Measurements from ENCODE around the gene CALD1. TPM values are rescaled to one million over a fixed set of nuclear protein-coding genes. Genes with fewer than 3 reads are reported as not detected.

Gene CALD1
- total and polyA plus RNA-seq, 8 donors = 137 to 248 (median 224) TPM

- TF ChIP-seq CTCF (IDR thresholded peaks at IDR 0.05) = no peak
- peaks cover 0 to 4% of the 10 kb centered on the region in 2 donors for H3K4me1 ChIP-seq
- no peak for ATAC-seq
- DNase-seq = no peak
- H3K36me3 ChIP-seq = no peaks in the 10 kb centered on the region
- H3K27ac ChIP-seq = no peak overlapping the region
- intact Hi-C loops (cut with DNase I) = no loop called here
- H3K4me3 ChIP-seq = no peak overlapping the region
- H3K9me3 ChIP-seq = peaks cover 0 to 6% of the 10 kb centered on the region in 2 donors
- H3K27me3 ChIP-seq = no peaks in the 10 kb centered on the region
These were observed 122.6 kb downstream of the CALD1 start for GRCh38 chr7:134902058-134902457.

- DNase-seq (no peak), ATAC-seq (no peak)
- H3K4me1 ChIP-seq = peaks cover 0 to 4% of the 10 kb centered on the region in 2 donors
- H3K4me3 ChIP-seq = no peak overlapping the region
- no peaks in the 10 kb centered on the region for H3K27me3 ChIP-seq
- TF ChIP-seq CTCF (IDR thresholded peaks at IDR 0.05) = no peak
- no peaks in the 10 kb centered on the region for H3K36me3 ChIP-seq
- H3K27ac ChIP-seq = no peak overlapping the region
- no peaks in the 10 kb centered on the region for H3K9me3 ChIP-seq
- intact Hi-C loops (cut with DNase I) = no loop called here
These were observed 123.8 kb downstream of the CALD1 start for GRCh38 chr7:134903073-134903790.

GRCh38 chr7:134905375-134905774 is 125.9 kb downstream of the CALD1 start:
- intact Hi-C loops (cut with DNase I) = no loop called here
- no peaks in the 10 kb centered on the region for H3K9me3 ChIP-seq
- no peak overlapping the region for H3K4me3 ChIP-seq
- peak overlapping the region in 1 of 2 donors; percentile 53 for H3K27ac ChIP-seq
- TF ChIP-seq CTCF (IDR thresholded peaks at IDR 0.05) = no peak
- DNase-seq = peak in 3 of 4 donors; percentile 29 to 74 (median 61)
- H3K27me3 ChIP-seq = no peaks in the 10 kb centered on the region
- no peaks in the 10 kb centered on the region for H3K36me3 ChIP-seq
- no peaks in the 10 kb centered on the region for H3K4me1 ChIP-seq
- ATAC-seq = peak; percentile 80

GRCh38 chr7:134907000-134907399 is 127.6 kb downstream of the CALD1 start:
- Histone ChIP-seq H3K9me3 (no peaks in the 10 kb centered on the region), H3K4me3 (no peak overlapping the region), H3K4me1 (no peaks in the 10 kb centered on the region), H3K27ac (peak overlapping the region in 1 of 2 donors; percentile 24), H3K36me3 (no peaks in the 10 kb centered on the region), H3K27me3 (no peaks in the 10 kb centered on the region)
- TF ChIP-seq CTCF (IDR thresholded peaks at IDR 0.05) = no peak
- DNase-seq (no peak), ATAC-seq (no peak)
- intact Hi-C loops (cut with DNase I) = no loop called here

GRCh38 chr7:134907639-134908038 is 128.2 kb downstream of the CALD1 start:
- ATAC-seq = peak; percentile 38
- no peak overlapping the region for H3K4me3 ChIP-seq
- no peaks in the 10 kb centered on the region for H3K27me3 ChIP-seq
- H3K4me1 ChIP-seq = no peaks in the 10 kb centered on the region
- no peak for TF ChIP-seq CTCF (IDR thresholded peaks at IDR 0.05)
- intact Hi-C loops (cut with DNase I) = no loop called here
- no peaks in the 10 kb centered on the region for H3K36me3 ChIP-seq
- DNase-seq = no peak
- no peaks in the 10 kb centered on the region for H3K9me3 ChIP-seq
- no peak overlapping the region for H3K27ac ChIP-seq

Data from left lung (tissue), 10 donors.